Panc1 (cell line): ENCODE data around the gene JPH3. TPM values are rescaled to one million over a fixed set of nuclear protein-coding genes. Genes with fewer than 3 reads are reported as not detected.

Source experiments
- ATAC-seq: fragments of 200-7000 bp; cut with Tn5 transposase; 2 replicates; pipeline ENCODE4 v1.9.1; 2020; ENCODE audit warnings: mild to moderate bottlenecking, moderate library complexity
- BruUV-seq: library from RNA; stranded (reverse); fragments of 400-500 nt; replicated peaks from 2 replicates; lab custom pipeline; 2021; lab: Mats Ljungman, UMichigan
- CTCF ChIA-PET: fragments of 300-600 bp; sonication (Branson Sonifier 250); formaldehyde crosslinking; loops from one replicate; lab custom pipeline; 2022; ENCODE audit warnings: antibody characterized with exemption; lab: Charles Lee
- POLR2A ChIA-PET: fragments of 300-600 bp; sonication (Branson Sonifier 250); formaldehyde crosslinking; loops from one replicate; lab custom pipeline; 2022; ENCODE audit warnings: antibody characterized with exemption; lab: Charles Lee
- DNase-seq: peaks from one replicate; pipeline ENCODE4 v3.0.0-alpha.2; 2010; ENCODE audit warnings: low read depth, low spot score
- H3K27ac ChIP-seq: 2 replicates; pipeline ENCODE4 v1.5.1; 2011; ENCODE audit warnings: mild to moderate bottlenecking, low read length, inconsistent platforms
- H3K27me3 ChIP-seq: fragments of 200-500 bp; sonication (Bioruptor generic); 2 replicates; pipeline ENCODE4 v1.6.0; 2014; ENCODE audit warnings: low read length, inconsistent platforms; ENCODE audit not compliant: control insufficient read depth, insufficient read depth
- H3K36me3 ChIP-seq: fragments of 200-500 bp; sonication (Bioruptor generic); 2 replicates; pipeline ENCODE4 v1.5.1; 2014; ENCODE audit warnings: inconsistent platforms, mild to moderate bottlenecking, low read length, moderate library complexity; ENCODE audit not compliant: control insufficient read depth, insufficient read depth
- H3K4me1 ChIP-seq: 2 replicates; pipeline ENCODE4 v1.5.1; 2011; ENCODE audit warnings: inconsistent platforms, mild to moderate bottlenecking, low read length, moderate library complexity; ENCODE audit not compliant: control insufficient read depth, insufficient read depth
- H3K4me3 ChIP-seq, 2 experiments: 2 replicates each; pipeline ENCODE4 v1.5.1; 2011 to 2012; ENCODE audit warnings: low read depth in 2 of 2, low read length in 2 of 2, mild to moderate bottlenecking in 2 of 2, inconsistent platforms in 1 of 2, moderate library complexity in 1 of 2
- H3K9me3 ChIP-seq: fragments of 200-500 bp; sonication (Bioruptor generic); 2 replicates; pipeline ENCODE4 v1.5.1; 2014; ENCODE audit warnings: low read depth, mild to moderate bottlenecking, inconsistent platforms, low read length, moderate library complexity; ENCODE audit not compliant: control insufficient read depth, insufficient read depth
- POLR2AphosphoS5 ChIP-seq: IDR thresholded peaks from 2 replicates; pipeline ENCODE4 v1.6.1; 2012; ENCODE audit warnings: mild to moderate bottlenecking, low read depth, low read length, moderate library complexity
- REST ChIP-seq, 2 experiments: IDR thresholded peaks; 2 replicates each; pipeline ENCODE4 v1.6.1; 2011 to 2012; ENCODE audit warnings: low read depth in 2 of 2, control low read depth in 1 of 2, low read length in 1 of 2, mild to moderate bottlenecking in 1 of 2, moderate library complexity in 1 of 2; ENCODE audit not compliant: insufficient read depth in 1 of 2
- SIN3A ChIP-seq: IDR thresholded peaks from 2 replicates; pipeline ENCODE4 v1.6.1; 2012; ENCODE audit warnings: low read depth, mild to moderate bottlenecking, low read length, moderate library complexity, borderline replicate concordance; ENCODE audit not compliant: insufficient read depth
- TCF7L2 ChIP-seq: IDR thresholded peaks from 2 replicates; pipeline ENCODE4 v1.6.1; 2011; ENCODE audit warnings: mild to moderate bottlenecking, low read depth, low read length, inconsistent platforms
- in situ Hi-C: cut with HindIII; loops from 2 replicates; pipeline ENCODE4 v1.10.0; 2016; ENCODE audit warnings: low sequenced_read_pairs, low pct_unique_long_range_greater_than_20kb
- intact Hi-C: fragments of 100-400 bp; cut with micrococcal nuclease; formaldehyde crosslinking; loops from one replicate; pipeline ENCODE4 v1.10.0; 2022; ENCODE audit not compliant: unreplicated experiment
- total RNA-seq: library from RNA; stranded (reverse); gene quantifications from one replicate; pipeline ENCODE4 v1.2.1, GENCODE V29; 2021; ENCODE audit not compliant: unreplicated experiment
- TF ChIP-seq, protein P1 (sequence below): fragments of 450-650 bp; IDR thresholded peaks from 2 replicates; pipeline ENCODE4 v1.5.1; 2017; ENCODE audit warnings: mild to moderate bottlenecking

The JPH3 gene
- total RNA-seq, 1 experiment from 2014 or later, result 1.2 TPM

DNA sequence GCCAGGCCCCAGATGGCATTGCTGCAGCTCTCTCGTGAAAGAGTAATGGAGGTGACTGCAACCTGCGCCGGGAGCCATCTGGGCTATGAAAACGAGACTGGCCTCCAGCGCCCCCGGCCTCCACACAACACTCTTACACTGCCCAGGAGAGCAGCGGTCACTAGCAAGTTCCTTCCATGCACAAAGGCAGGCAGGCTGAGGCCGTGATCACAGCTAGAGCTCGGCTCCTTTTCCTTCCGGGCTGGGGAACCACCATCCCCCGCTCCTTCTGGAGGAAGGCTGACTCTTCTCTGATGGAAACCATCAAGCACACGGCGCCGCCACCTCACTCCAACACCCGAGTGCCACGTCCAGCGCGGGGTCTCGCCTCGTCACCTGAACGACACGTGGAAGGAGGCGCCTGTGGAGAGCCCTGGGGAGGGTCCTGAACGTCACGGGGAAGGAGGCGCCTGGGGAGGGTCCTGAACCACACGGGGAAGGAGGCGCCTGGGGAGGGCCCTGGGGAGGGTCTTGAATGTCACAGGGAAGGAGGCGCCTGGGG, 101.6 kb downstream of the JPH3 start:
- no peak overlapping the region for H3K4me3 ChIP-seq
- no peaks in the 10 kb centered on the region for H3K36me3 ChIP-seq
- H3K4me1 ChIP-seq, result no peaks in the 10 kb centered on the region
- H3K27ac ChIP-seq, result no peak overlapping the region
- ChIA-PET CTCF (no interaction called here), POLR2A (no interaction called here)
- DNase-seq, result no peak
- no TSS peak for BruUV-seq
- in situ Hi-C loops, result no loop called here
- H3K9me3 ChIP-seq, result no peaks in the 10 kb centered on the region
- no peaks in the 10 kb centered on the region for H3K27me3 ChIP-seq
- no peak for ATAC-seq
- intact Hi-C loops, result no loop called here
- TF ChIP-seq POLR2AphosphoS5 (no peak), REST (IDR thresholded peaks at IDR 0.05; ENCODE audit: insufficient read depth in 1 of 2, low read depth in 2 of 2, low read length in 1 of 2) (no peak), SIN3A (no peak), TCF7L2 (no peak)
- TF ChIP-seq, protein P1, sequence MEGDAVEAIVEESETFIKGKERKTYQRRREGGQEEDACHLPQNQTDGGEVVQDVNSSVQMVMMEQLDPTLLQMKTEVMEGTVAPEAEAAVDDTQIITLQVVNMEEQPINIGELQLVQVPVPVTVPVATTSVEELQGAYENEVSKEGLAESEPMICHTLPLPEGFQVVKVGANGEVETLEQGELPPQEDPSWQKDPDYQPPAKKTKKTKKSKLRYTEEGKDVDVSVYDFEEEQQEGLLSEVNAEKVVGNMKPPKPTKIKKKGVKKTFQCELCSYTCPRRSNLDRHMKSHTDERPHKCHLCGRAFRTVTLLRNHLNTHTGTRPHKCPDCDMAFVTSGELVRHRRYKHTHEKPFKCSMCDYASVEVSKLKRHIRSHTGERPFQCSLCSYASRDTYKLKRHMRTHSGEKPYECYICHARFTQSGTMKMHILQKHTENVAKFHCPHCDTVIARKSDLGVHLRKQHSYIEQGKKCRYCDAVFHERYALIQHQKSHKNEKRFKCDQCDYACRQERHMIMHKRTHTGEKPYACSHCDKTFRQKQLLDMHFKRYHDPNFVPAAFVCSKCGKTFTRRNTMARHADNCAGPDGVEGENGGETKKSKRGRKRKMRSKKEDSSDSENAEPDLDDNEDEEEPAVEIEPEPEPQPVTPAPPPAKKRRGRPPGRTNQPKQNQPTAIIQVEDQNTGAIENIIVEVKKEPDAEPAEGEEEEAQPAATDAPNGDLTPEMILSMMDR, result no peak

DNA sequence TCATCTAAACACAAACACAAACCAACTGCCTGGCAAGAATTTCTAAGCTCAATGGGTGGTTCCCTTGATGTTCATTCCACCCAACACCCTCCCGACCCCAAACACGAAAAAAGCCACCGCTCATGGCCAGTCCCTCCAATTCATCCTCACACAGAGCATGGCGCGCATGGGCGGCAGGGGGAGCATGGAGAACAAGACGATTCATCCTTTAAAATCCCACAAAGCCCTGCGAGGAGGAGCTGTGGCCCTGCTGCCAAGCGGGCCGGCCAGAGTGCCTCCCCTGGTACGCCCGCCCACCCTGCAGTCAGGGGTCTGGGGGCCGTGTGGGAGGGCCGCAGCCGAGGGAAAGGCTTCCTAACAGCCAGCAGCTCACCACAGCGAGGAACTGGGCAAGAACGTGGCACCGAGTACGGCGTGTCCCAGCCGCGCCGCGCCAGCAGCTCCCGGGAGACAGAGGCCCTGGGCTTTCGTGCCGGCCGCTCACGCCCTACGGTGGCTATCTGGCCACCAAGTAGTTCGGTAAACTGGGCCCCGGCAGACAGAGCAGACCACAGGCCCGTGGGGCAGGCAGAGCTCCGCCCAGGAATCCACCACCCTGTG, 102.5 kb downstream of the JPH3 start:
- no peaks in the 10 kb centered on the region for H3K9me3 ChIP-seq
- no peaks in the 10 kb centered on the region for H3K27me3 ChIP-seq
- ChIA-PET POLR2A (no interaction called here), CTCF (no interaction called here)
- in situ Hi-C loops (no loop called here), intact Hi-C loops (no loop called here)
- H3K36me3 ChIP-seq, result no peaks in the 10 kb centered on the region
- H3K4me3 ChIP-seq, result no peak overlapping the region
- DNase-seq (no peak), ATAC-seq (no peak)
- TF ChIP-seq, protein P1, result no peak
- TF ChIP-seq SIN3A, result no peak
- TF ChIP-seq POLR2AphosphoS5, result no peak
- TF ChIP-seq REST (IDR thresholded peaks at IDR 0.05; ENCODE audit: insufficient read depth in 1 of 2, low read depth in 2 of 2, low read length in 1 of 2), result no peak
- no peak for TF ChIP-seq TCF7L2
- H3K4me1 ChIP-seq, result no peaks in the 10 kb centered on the region
- H3K27ac ChIP-seq, result no peak overlapping the region
- no TSS peak for BruUV-seq
